Endothelial cell of umbilical vein (primary cell): ENCODE data around the gene SLC1A1. TPM values are rescaled to one million over a fixed set of nuclear protein-coding genes. Genes with fewer than 3 reads are reported as not detected.

Experiments
- BruUV-seq: library from RNA; stranded (reverse); fragments of 400-500 nt; replicated peaks from 2 replicates; lab custom pipeline; 2021; lab: Mats Ljungman, UMichigan
- CTCF ChIA-PET: fragments of 300-600, 350-600 bp; sonication (Branson Sonifier 250); formaldehyde crosslinking; loops from one replicate; lab custom pipeline; 2021; ENCODE audit warnings: antibody characterized with exemption, inconsistent platforms; lab: Charles Lee
- POLR2A ChIA-PET: fragments of 300-600, 350-600 bp; sonication (Branson Sonifier 250); formaldehyde crosslinking; loops from one replicate; lab custom pipeline; 2021; ENCODE audit warnings: antibody characterized with exemption, inconsistent platforms; lab: Charles Lee
- DNase-seq: peaks from one replicate; pipeline ENCODE4 v3.0.0-alpha.2; 2011; ENCODE audit warnings: low read depth, low spot score
- FAIRE-seq: peaks from 2 replicates; lab custom pipeline; 2011; peaks lifted over from hg19 to GRCh38; lab: Jason Lieb, UNC
- H2AFZ ChIP-seq: 2 replicates; pipeline ENCODE4 v1.6.0; 2012; ENCODE audit warnings: low read depth, low read length, control low read depth, inconsistent platforms
- H3K27ac ChIP-seq: 2 replicates; pipeline ENCODE4 v1.5.1; 2011; ENCODE audit warnings: low read depth, mild to moderate bottlenecking, control low read depth, low read length, moderate library complexity; ENCODE audit not compliant: insufficient read depth
- H3K27me3 ChIP-seq, 2 experiments: 2 replicates each; pipeline versions ENCODE4 v1.6.0 to v1.6.1; 2011; ENCODE audit warnings: low read length in 2 of 2, mixed read lengths in 1 of 2; ENCODE audit not compliant: control insufficient read depth in 2 of 2, insufficient read depth in 2 of 2
- H3K36me3 ChIP-seq, 2 experiments: 2 replicates in 1 of 2; 3 replicates in 1 of 2; pipeline ENCODE4 v1.5.1; 2011; ENCODE audit warnings: low read length in 2 of 2, mild to moderate bottlenecking in 1 of 2, moderate library complexity in 1 of 2; ENCODE audit not compliant: control insufficient read depth in 2 of 2, insufficient read depth in 2 of 2; ENCODE audit errors: extremely low read depth in 1 of 2
- H3K4me1 ChIP-seq: 3 replicates; pipeline ENCODE4 v1.5.1; 2011; ENCODE audit warnings: mild to moderate bottlenecking, low read length; ENCODE audit not compliant: control insufficient read depth, insufficient read depth; ENCODE audit errors: extremely low read depth
- H3K4me2 ChIP-seq: 2 replicates; pipeline ENCODE4 v1.6.1; 2011; ENCODE audit warnings: low read length, control low read depth, mixed read lengths; ENCODE audit not compliant: insufficient read depth
- H3K4me3 ChIP-seq, 3 experiments: fragments of 200-600 bp in 1 of 3; sonication (generic), shearing (Covaris generic) in 1 of 3; replicated peaks in 1 of 3; 2 replicates each; pipeline ENCODE4 v1.5.1; 2011 to 2016; ENCODE audit warnings: control low read depth in 3 of 3, low read length in 3 of 3, mild to moderate bottlenecking in 2 of 3, inconsistent platforms in 1 of 3, low read depth in 1 of 3, moderate library complexity in 1 of 3; ENCODE audit not compliant: insufficient read depth in 1 of 3
- H3K79me2 ChIP-seq: 2 replicates; pipeline ENCODE4 v1.6.0; 2012; ENCODE audit warnings: low read length, inconsistent platforms; ENCODE audit not compliant: control insufficient read depth, insufficient read depth
- H3K9ac ChIP-seq: replicated peaks from 2 replicates; pipeline ENCODE3; 2011; ENCODE audit warnings: low read length, control low read depth; ENCODE audit not compliant: insufficient read depth; ENCODE audit errors: extremely low read depth
- H3K9me1 ChIP-seq: replicated peaks from 3 replicates; pipeline ENCODE4 v1.6.0; 2011; ENCODE audit warnings: mild to moderate bottlenecking, low read length; ENCODE audit not compliant: control insufficient read depth, insufficient read depth; ENCODE audit errors: extremely low read depth
- H3K9me3 ChIP-seq: replicated peaks from 2 replicates; pipeline ENCODE4 v1.5.1; 2012; ENCODE audit warnings: low read length, inconsistent platforms; ENCODE audit not compliant: control insufficient read depth, insufficient read depth
- H4K20me1 ChIP-seq: replicated peaks from 2 replicates; pipeline ENCODE3; 2011; ENCODE audit warnings: mild to moderate bottlenecking, low read length; ENCODE audit not compliant: control insufficient read depth, insufficient read depth; ENCODE audit errors: extremely low read depth
- EZH2 ChIP-seq: IDR thresholded peaks from 2 replicates; pipeline ENCODE4 v1.6.1; 2012; ENCODE audit warnings: borderline replicate concordance, low read depth, mild to moderate bottlenecking, moderate library complexity, low read length, inconsistent platforms; ENCODE audit not compliant: severe bottlenecking
- FOS ChIP-seq: IDR thresholded peaks from 2 replicates; pipeline ENCODE4 v1.6.1; 2011; ENCODE audit warnings: mild to moderate bottlenecking, low read length, moderate library complexity, borderline replicate concordance; ENCODE audit not compliant: insufficient read depth
- JUN ChIP-seq: IDR thresholded peaks from 2 replicates; pipeline ENCODE4 v1.6.1; 2011; ENCODE audit warnings: borderline replicate concordance, low read depth; ENCODE audit not compliant: insufficient read length, insufficient read depth
- POLR2A ChIP-seq: IDR thresholded peaks from 2 replicates; pipeline ENCODE4 v1.6.1; 2012; ENCODE audit warnings: low read depth, mild to moderate bottlenecking, control low read depth, low read length
- POLR2AphosphoS5 ChIP-seq: IDR thresholded peaks from 2 replicates; pipeline ENCODE4 v1.6.1; 2012; ENCODE audit warnings: low read depth, mild to moderate bottlenecking, control low read depth, low read length, moderate library complexity; ENCODE audit not compliant: insufficient read depth
- dilution Hi-C: fragments of 300-500 bp; cut with MboI; formaldehyde crosslinking; loops from one replicate; pipeline ENCODE4 v1.15.0; 2019; ENCODE audit warnings: low sequenced_read_pairs; ENCODE audit not compliant: extremely low pct_ligation_motif_present
- intact Hi-C: fragments of 100-400 bp; cut with micrococcal nuclease; formaldehyde crosslinking; loops from one replicate; pipeline ENCODE4 v1.10.0; 2022
- polyA plus RNA-seq, 4 experiments: library from polyadenylated mRNA; depleted of rRNA in 3 of 4; stranded (reverse) in 3 of 4; unstranded in 1 of 4; fragments of >200 nt; gene quantifications; 2 replicates each; pipeline versions ENCODE4 v1.2.1 to v1.2.3, GENCODE V29; 2011 to 2012; ENCODE audit warnings: missing spikeins in 1 of 4
- total RNA-seq: library from RNA; stranded (reverse); gene quantifications from 2 replicates; pipeline ENCODE4 v1.2.3, GENCODE V29; 2021
- TF ChIP-seq, protein P1 (sequence below): IDR thresholded peaks from 2 replicates; pipeline ENCODE4 v1.6.1; 2011; ENCODE audit not compliant: insufficient read depth, insufficient read length
- TF ChIP-seq, protein P2 (sequence below), 2 donors: IDR thresholded peaks; 1 replicate in 1 of 2; 2 replicates in 1 of 2; pipeline ENCODE4 v1.5.1; 2011; ENCODE audit warnings: low read length in 2 of 2, mild to moderate bottlenecking in 2 of 2, moderate library complexity in 2 of 2, control low read depth in 1 of 2, inconsistent platforms in 1 of 2, low read depth in 1 of 2; ENCODE audit not compliant: insufficient read depth in 1 of 2; ENCODE audit errors: extremely low read depth in 1 of 2

Gene SLC1A1
- total and polyA plus RNA-seq, 2 donors (not counting 3 experiments of a cell fraction or from before 2014, with no cell fraction given): 5.8 to 8.3 TPM

DNA sequence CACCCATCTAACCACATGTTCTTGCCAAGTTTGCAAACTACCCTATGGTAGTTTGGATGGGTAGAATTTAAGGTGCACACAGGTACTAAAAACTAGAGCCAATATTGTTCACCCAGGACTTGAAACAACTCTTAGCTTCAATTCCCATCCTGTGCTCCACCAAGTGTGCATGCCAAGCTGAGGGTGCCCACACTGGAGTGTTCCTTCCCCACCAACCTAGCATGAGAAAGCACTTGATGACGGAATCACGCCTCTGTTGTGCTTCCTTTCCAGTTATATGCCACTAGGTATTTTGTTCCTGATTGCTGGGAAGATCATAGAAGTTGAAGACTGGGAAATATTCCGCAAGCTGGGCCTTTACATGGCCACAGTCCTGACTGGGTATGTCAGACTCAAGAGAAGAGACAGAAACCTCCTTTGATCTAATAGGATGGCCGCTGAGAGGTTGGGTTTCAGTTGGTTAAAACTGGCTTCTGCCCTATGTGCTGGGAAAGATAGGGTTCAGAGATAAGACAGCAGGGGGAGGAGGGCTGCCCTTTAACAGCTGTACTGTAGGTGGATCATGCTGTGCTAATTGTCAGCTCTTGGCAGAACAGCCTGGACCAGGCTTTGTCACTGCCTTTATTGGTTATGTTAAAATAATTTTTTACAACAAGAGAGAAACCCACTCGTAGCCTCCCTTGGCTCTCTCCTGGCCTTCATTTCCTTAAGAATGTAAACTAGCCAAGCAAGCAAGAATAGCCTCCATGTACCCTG, 83.5 kb downstream of the SLC1A1 start:
- no TSS peak for BruUV-seq
- no peaks in the 10 kb centered on the region for H3K27me3 ChIP-seq
- no peak overlapping the region for H2AFZ ChIP-seq
- H3K36me3 ChIP-seq: peaks cover 1 to 3% of the 10 kb centered on the region in 2 experiments
- intact Hi-C loops: no loop called here
- H3K27ac ChIP-seq: no peak overlapping the region
- no peaks in the 10 kb centered on the region for H3K9me1 ChIP-seq
- POLR2A ChIA-PET: no interaction called here
- TF ChIP-seq POLR2A (no peak), JUN (no peak), EZH2 (no peak), FOS (no peak), POLR2AphosphoS5 (no peak)
- TF ChIP-seq, protein P1, sequence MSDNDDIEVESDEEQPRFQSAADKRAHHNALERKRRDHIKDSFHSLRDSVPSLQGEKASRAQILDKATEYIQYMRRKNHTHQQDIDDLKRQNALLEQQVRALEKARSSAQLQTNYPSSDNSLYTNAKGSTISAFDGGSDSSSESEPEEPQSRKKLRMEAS: no peak
- TF ChIP-seq, protein P2, sequence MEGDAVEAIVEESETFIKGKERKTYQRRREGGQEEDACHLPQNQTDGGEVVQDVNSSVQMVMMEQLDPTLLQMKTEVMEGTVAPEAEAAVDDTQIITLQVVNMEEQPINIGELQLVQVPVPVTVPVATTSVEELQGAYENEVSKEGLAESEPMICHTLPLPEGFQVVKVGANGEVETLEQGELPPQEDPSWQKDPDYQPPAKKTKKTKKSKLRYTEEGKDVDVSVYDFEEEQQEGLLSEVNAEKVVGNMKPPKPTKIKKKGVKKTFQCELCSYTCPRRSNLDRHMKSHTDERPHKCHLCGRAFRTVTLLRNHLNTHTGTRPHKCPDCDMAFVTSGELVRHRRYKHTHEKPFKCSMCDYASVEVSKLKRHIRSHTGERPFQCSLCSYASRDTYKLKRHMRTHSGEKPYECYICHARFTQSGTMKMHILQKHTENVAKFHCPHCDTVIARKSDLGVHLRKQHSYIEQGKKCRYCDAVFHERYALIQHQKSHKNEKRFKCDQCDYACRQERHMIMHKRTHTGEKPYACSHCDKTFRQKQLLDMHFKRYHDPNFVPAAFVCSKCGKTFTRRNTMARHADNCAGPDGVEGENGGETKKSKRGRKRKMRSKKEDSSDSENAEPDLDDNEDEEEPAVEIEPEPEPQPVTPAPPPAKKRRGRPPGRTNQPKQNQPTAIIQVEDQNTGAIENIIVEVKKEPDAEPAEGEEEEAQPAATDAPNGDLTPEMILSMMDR (IDR thresholded peaks at IDR 0.05; ENCODE audit: extremely low read depth in 1 of 2, insufficient read depth in 1 of 2, low read depth in 1 of 2, low read length in 2 of 2): no peak
- H3K4me1 ChIP-seq: no peaks in the 10 kb centered on the region
- dilution Hi-C loops: no loop called here
- H4K20me1 ChIP-seq: no peaks in the 10 kb centered on the region
- no peaks in the 10 kb centered on the region for H3K79me2 ChIP-seq
- FAIRE-seq (no peak), DNase-seq (no peak)
- H3K4me3 ChIP-seq: no peak overlapping the region
- no peak overlapping the region for H3K4me2 ChIP-seq
- H3K9me3 ChIP-seq: no peaks in the 10 kb centered on the region
- H3K9ac ChIP-seq: no peak overlapping the region
- CTCF ChIA-PET: interaction anchor here (1.3 kb wide), 1 partner anchor 31 kb away, joined by 4 read pairs; no protein-coding TSS in a partner anchor
